DND-41 (cell line): Measurements from ENCODE around the gene PEA15.

Experiments used
- ATAC-seq: fragments of 200-7000 bp; cut with Tn5 transposase; 3 replicates; pipeline ENCODE4 v1.9.1; 2021; ENCODE audit warnings: low read depth; ENCODE audit not compliant: insufficient read depth
- DNase-seq: peaks from one replicate; pipeline ENCODE4 v3.0.0-alpha.2; 2020
- H2AFZ ChIP-seq: 2 replicates; pipeline ENCODE4 v1.6.0; 2012; ENCODE audit warnings: low read depth, low read length
- H3K27ac ChIP-seq: 2 replicates; pipeline ENCODE4 v1.5.1; 2012; ENCODE audit warnings: low read length, inconsistent platforms
- H3K27me3 ChIP-seq: fragments of 200-600 bp; sonication (generic); 2 replicates; pipeline ENCODE4 v1.6.0; 2012; ENCODE audit warnings: low read length, mild to moderate bottlenecking, inconsistent platforms; ENCODE audit not compliant: insufficient read depth, poor library complexity
- H3K36me3 ChIP-seq: 2 replicates; pipeline ENCODE4 v1.5.1; 2012; ENCODE audit warnings: low read length, inconsistent platforms; ENCODE audit not compliant: insufficient read depth
- H3K4me1 ChIP-seq: 2 replicates; pipeline ENCODE4 v1.5.1; 2012; ENCODE audit warnings: mild to moderate bottlenecking, low read length; ENCODE audit not compliant: insufficient read depth
- H3K4me2 ChIP-seq: 2 replicates; pipeline ENCODE4 v1.6.0; 2012; ENCODE audit warnings: mild to moderate bottlenecking, moderate library complexity, low read length, inconsistent platforms; ENCODE audit not compliant: insufficient read depth
- H3K4me3 ChIP-seq, 2 experiments: fragments of 200-600 bp in 1 of 2; shearing (Covaris generic) in 1 of 2; 2 replicates each; pipeline ENCODE4 v1.5.1; 2012 to 2016; ENCODE audit warnings: inconsistent platforms in 2 of 2, low read length in 2 of 2, mild to moderate bottlenecking in 2 of 2, low read depth in 1 of 2, moderate library complexity in 1 of 2
- H3K79me2 ChIP-seq: 2 replicates; pipeline ENCODE4 v1.6.0; 2012; ENCODE audit warnings: low read length, inconsistent platforms; ENCODE audit not compliant: insufficient read depth
- H3K9ac ChIP-seq: 2 replicates; pipeline ENCODE4 v1.6.0; 2012; ENCODE audit warnings: low read depth, mild to moderate bottlenecking, inconsistent platforms, low read length, moderate library complexity
- H3K9me3 ChIP-seq: 2 replicates; pipeline ENCODE4 v1.5.1; 2012; ENCODE audit warnings: low read length, moderate library complexity, mild to moderate bottlenecking, inconsistent platforms; ENCODE audit not compliant: insufficient read depth, severe bottlenecking
- H4K20me1 ChIP-seq: 2 replicates; pipeline ENCODE4 v1.6.0; 2012; ENCODE audit warnings: low read length; ENCODE audit not compliant: insufficient read depth
- CTCF ChIP-seq: IDR thresholded peaks from 2 replicates; pipeline ENCODE4 v1.5.1; 2012; ENCODE audit warnings: borderline replicate concordance, low read length, moderate library complexity, mild to moderate bottlenecking; ENCODE audit not compliant: poor library complexity, severe bottlenecking; ENCODE audit errors: extremely low read depth
- EZH2 ChIP-seq: IDR thresholded peaks from 3 replicates; pipeline ENCODE4 v1.6.1; 2012; ENCODE audit warnings: borderline replicate concordance, low read depth, mild to moderate bottlenecking, moderate library complexity, low read length, inconsistent platforms; ENCODE audit not compliant: severe bottlenecking

Gene PEA15

GRCh38 chr1:160256396-160257046 lies 51.3 kb downstream of the PEA15 start:
- Histone ChIP-seq H3K9ac (no peak overlapping the region), H2AFZ (no peak overlapping the region), H3K4me1 (peaks cover 41% of the 10 kb centered on the region), H3K4me2 (no peak overlapping the region), H3K79me2 (peaks cover 97% of the 10 kb centered on the region), H3K27me3 (no peaks in the 10 kb centered on the region), H3K27ac (no peak overlapping the region), H3K9me3 (no peaks in the 10 kb centered on the region), H3K4me3 (no peak overlapping the region), H4K20me1 (peaks cover 11% of the 10 kb centered on the region; the same call in 1 of the 2 replicates), H3K36me3 (peaks cover 56% of the 10 kb centered on the region)
- no peak for DNase-seq
- no peak for ATAC-seq
- TF ChIP-seq CTCF (no peak), EZH2 (no peak)

- no peak for DNase-seq
- Histone ChIP-seq H3K27me3 (no peaks in the 10 kb centered on the region), H3K27ac (no peak overlapping the region), H3K79me2 (peaks cover 95% of the 10 kb centered on the region), H3K4me3 (no peak overlapping the region), H3K36me3 (peaks cover 46% of the 10 kb centered on the region), H2AFZ (no peak overlapping the region), H3K9me3 (no peaks in the 10 kb centered on the region), H3K4me1 (peaks cover 41% of the 10 kb centered on the region), H3K9ac (0 out of 2 replicates have a peak overlapping the region, but pooled peaks have one; percentile 11), H4K20me1 (peaks cover 7% of the 10 kb centered on the region; the same call in 1 of the 2 replicates), H3K4me2 (peak overlapping the region; percentile 39; the same call in 1 of the 2 replicates)
- ATAC-seq, result no peak
- TF ChIP-seq EZH2 (no peak), CTCF (no peak)
Measured at GRCh38 chr1:160257411-160258015, 52.3 kb downstream of the PEA15 start.

GRCh38 chr1:160258177-160258798 lies 53.1 kb downstream of the PEA15 start:
- Histone ChIP-seq H3K4me2 (peak overlapping the region; percentile 39), H3K36me3 (peaks cover 40% of the 10 kb centered on the region), H3K27ac (no peak overlapping the region), H3K4me3 (no peak overlapping the region), H3K9me3 (no peaks in the 10 kb centered on the region), H4K20me1 (peaks cover 7% of the 10 kb centered on the region; the same call in 1 of the 2 replicates), H3K9ac (no peak overlapping the region), H3K79me2 (peaks cover 87% of the 10 kb centered on the region), H3K27me3 (no peaks in the 10 kb centered on the region), H3K4me1 (peaks cover 47% of the 10 kb centered on the region), H2AFZ (no peak overlapping the region)
- TF ChIP-seq CTCF (no peak), EZH2 (no peak)
- no peak for DNase-seq
- ATAC-seq, result no peak
